ENCODE data around the gene TAF4. TPM values are rescaled to one million over a fixed set of nuclear protein-coding genes. Genes with fewer than 3 reads are reported as not detected.
"Not testable (repeated sequence)": the region's sequence is repeated elsewhere in the genome, so short reads cannot be mapped to it uniquely, and the experiment has no call there.

Gene TAF4
- total and polyA plus RNA-seq, 7 donors = 3.6 to 13.3 (median 8.9) TPM

GRCh38 chr20:62089393-62089792, 23.7 kb upstream of the TAF4 start:
- no peak for DNase-seq

GRCh38 chr20:62088258-62089127, 22.8 kb upstream of the TAF4 start:
- no peak for TF ChIP-seq EP300 (IDR thresholded peaks at IDR 0.05)
- intact Hi-C loops (cut with DNase I) = no loop called here
- Histone ChIP-seq H3K9me3 (no peaks in the 10 kb centered on the region), H3K4me1 (no peaks in the 10 kb centered on the region), H3K36me3 (no peaks in the 10 kb centered on the region), H3K27ac (no peak overlapping the region), H3K27me3 (peaks cover 0 to 19% (median 0%) of the 10 kb centered on the region in 3 donors), H3K4me3 (no peak overlapping the region)
- 45 to 64% methylated on average over 15 of the region's 15 CpGs for WGBS, 2 donors
- DNase-seq = no peak

More at GRCh38 chr20:62089393-62089792, 23.7 kb upstream of the TAF4 start:
- no peak overlapping the region for H3K4me3 ChIP-seq
- H3K36me3 ChIP-seq = no peaks in the 10 kb centered on the region
- H3K4me1 ChIP-seq = no peaks in the 10 kb centered on the region
- WGBS, 2 donors = 37 to 58% methylated on average over 3 of the region's 3 CpGs
- no peaks in the 10 kb centered on the region for H3K9me3 ChIP-seq
- H3K27ac ChIP-seq = no peak overlapping the region
- no peak for TF ChIP-seq EP300 (IDR thresholded peaks at IDR 0.05)
- TF ChIP-seq CTCF (IDR thresholded peaks at IDR 0.05) = no peak
- no peak for TF ChIP-seq POLR2AphosphoS5 (IDR thresholded peaks at IDR 0.05)
- no peak for TF ChIP-seq POLR2A (IDR thresholded peaks at IDR 0.05)
- intact Hi-C loops (cut with DNase I) = no loop called here
- peaks cover 0 to 19% (median 0%) of the 10 kb centered on the region in 3 donors for H3K27me3 ChIP-seq

GRCh38 chr20:62087632-62088031, 22.0 kb upstream of the TAF4 start:
- H3K4me3 ChIP-seq = no peak overlapping the region
- intact Hi-C loops (cut with DNase I) = no loop called here
- H3K27me3 ChIP-seq = peaks cover 0 to 19% (median 0%) of the 10 kb centered on the region in 3 donors
- no peaks in the 10 kb centered on the region for H3K4me1 ChIP-seq
- WGBS, 2 donors = 91 to 92% methylated on average over 17 of the region's 17 CpGs
- no peak overlapping the region for H3K27ac ChIP-seq
- H3K36me3 ChIP-seq = no peaks in the 10 kb centered on the region
- H3K9me3 ChIP-seq = no peaks in the 10 kb centered on the region
- TF ChIP-seq EP300 (IDR thresholded peaks at IDR 0.05) (no peak), CTCF (IDR thresholded peaks at IDR 0.05) (no peak), POLR2A (IDR thresholded peaks at IDR 0.05) (no peak), POLR2AphosphoS5 (IDR thresholded peaks at IDR 0.05) (no peak)
- no peak for DNase-seq

- Histone ChIP-seq H3K9me3 (no peaks in the 10 kb centered on the region), H3K27ac (no peak overlapping the region), H3K4me1 (no peaks in the 10 kb centered on the region), H3K36me3 (no peaks in the 10 kb centered on the region), H3K4me3 (no peak overlapping the region), H3K27me3 (peaks cover 0 to 19% (median 0%) of the 10 kb centered on the region in 3 donors)
- DNase-seq = no peak
- intact Hi-C loops (cut with DNase I) = no loop called here
- TF ChIP-seq POLR2AphosphoS5 (IDR thresholded peaks at IDR 0.05) (no peak), CTCF (IDR thresholded peaks at IDR 0.05) (no peak), EP300 (IDR thresholded peaks at IDR 0.05) (no peak), POLR2A (IDR thresholded peaks at IDR 0.05) (no peak)
- WGBS, 2 donors = 29 to 39% methylated on average over 11 of the region's 11 CpGs
Measured at GRCh38 chr20:62087227-62087626, 21.5 kb upstream of the TAF4 start.

- no peaks in the 10 kb centered on the region for H3K9me3 ChIP-seq
- no peak for DNase-seq
- H3K4me1 ChIP-seq = no peaks in the 10 kb centered on the region
- no peak for TF ChIP-seq EP300 (IDR thresholded peaks at IDR 0.05)
- no peak for TF ChIP-seq POLR2AphosphoS5 (IDR thresholded peaks at IDR 0.05)
- TF ChIP-seq POLR2A (IDR thresholded peaks at IDR 0.05) = no peak
- H3K27me3 ChIP-seq = peaks cover 0 to 11% (median 0%) of the 10 kb centered on the region in 3 donors
- WGBS, 2 donors = 81 to 84% methylated on average over 9 of the region's 9 CpGs
- intact Hi-C loops (cut with DNase I) = no loop called here
- H3K27ac ChIP-seq = no peak overlapping the region
- no peaks in the 10 kb centered on the region for H3K36me3 ChIP-seq
- H3K4me3 ChIP-seq = no peak overlapping the region
Measured at GRCh38 chr20:62085206-62085605, 19.5 kb upstream of the TAF4 start.

- H3K27me3 ChIP-seq = peaks cover 0 to 11% (median 0%) of the 10 kb centered on the region in 3 donors
- H3K27ac ChIP-seq; intact Hi-C loops (cut with DNase I); H3K9me3 ChIP-seq; DNase-seq; H3K4me3 ChIP-seq; H3K36me3 ChIP-seq; H3K4me1 ChIP-seq: not testable (repeated sequence)
- WGBS, 2 donors = 92 to 94% methylated on average over 9 of the region's 9 CpGs
Measured at GRCh38 chr20:62084224-62084623, 18.5 kb upstream of the TAF4 start.

Measured in sigmoid colon (tissue), 7 donors.